GM12891 (cell line): Measurements from ENCODE around the gene GRAMD2A.

ENCODE experiments used
- PAX5 ChIP-seq: IDR thresholded peaks from 2 replicates; pipeline ENCODE4 v1.6.1; 2011; ENCODE audit warnings: low read length, moderate library complexity, mild to moderate bottlenecking; ENCODE audit not compliant: insufficient read depth, severe bottlenecking
- POLR2A ChIP-seq: IDR thresholded peaks from 2 replicates; pipeline ENCODE4 v1.6.1; 2011; ENCODE audit warnings: low read depth, low read length, control low read depth
- POLR2AphosphoS5 ChIP-seq: IDR thresholded peaks from 2 replicates; pipeline ENCODE4 v1.6.1; 2011; ENCODE audit warnings: low read depth, low read length, control low read depth
- POU2F2 ChIP-seq: IDR thresholded peaks from 2 replicates; pipeline ENCODE4 v1.6.1; 2011; ENCODE audit warnings: low read depth, mild to moderate bottlenecking, control low read depth, low read length, moderate library complexity
- SPI1 ChIP-seq: IDR thresholded peaks from 2 replicates; pipeline ENCODE4 v1.6.1; 2011; ENCODE audit warnings: low read depth, low read length, control low read depth
- TAF1 ChIP-seq: IDR thresholded peaks from 2 replicates; pipeline ENCODE4 v1.6.1; 2011; ENCODE audit warnings: low read depth, low read length, control low read depth

DNA sequence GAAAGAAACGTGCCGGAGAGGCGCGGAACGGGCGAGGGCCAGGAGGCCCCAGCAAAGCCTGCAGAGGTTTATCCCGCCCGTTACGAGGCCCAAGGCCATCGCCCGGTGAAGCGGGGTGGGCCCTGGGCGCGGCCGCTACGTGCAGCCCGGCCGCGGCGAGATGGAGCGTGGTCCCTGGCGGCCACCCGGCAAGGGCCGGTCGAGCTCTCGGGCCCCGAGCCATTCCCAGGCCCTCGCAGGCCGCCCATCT is 32.3 kb upstream of the GRAMD2A start:
- no peak for TF ChIP-seq POLR2A
- TF ChIP-seq POLR2AphosphoS5: no peak
- no peak for TF ChIP-seq POU2F2
- no peak for TF ChIP-seq TAF1
- no peak for TF ChIP-seq SPI1
- TF ChIP-seq PAX5: no peak
